ENCODE data around the gene FOXJ3.

DNA sequence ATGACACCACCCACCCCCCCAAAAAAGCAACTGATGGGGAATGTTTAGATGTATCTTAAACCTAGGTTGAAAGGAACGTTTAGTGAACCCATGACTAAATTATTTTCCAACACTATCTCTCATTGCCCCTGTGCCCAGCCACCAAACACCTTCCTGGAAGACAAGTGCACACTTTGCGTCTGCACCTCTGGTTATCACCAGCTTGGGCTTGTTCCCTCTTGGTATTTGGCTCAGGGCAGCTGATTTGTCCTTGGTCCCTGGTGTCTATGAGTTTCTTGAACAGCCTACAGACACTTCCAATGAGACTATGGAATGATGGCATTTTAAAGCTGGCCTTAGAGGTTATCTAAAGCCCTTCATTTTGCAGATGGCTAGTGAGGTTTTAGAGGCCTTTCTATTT lies 30.1 kb upstream of the FOXJ3 start:
- TF ChIP-seq, protein P1, sequence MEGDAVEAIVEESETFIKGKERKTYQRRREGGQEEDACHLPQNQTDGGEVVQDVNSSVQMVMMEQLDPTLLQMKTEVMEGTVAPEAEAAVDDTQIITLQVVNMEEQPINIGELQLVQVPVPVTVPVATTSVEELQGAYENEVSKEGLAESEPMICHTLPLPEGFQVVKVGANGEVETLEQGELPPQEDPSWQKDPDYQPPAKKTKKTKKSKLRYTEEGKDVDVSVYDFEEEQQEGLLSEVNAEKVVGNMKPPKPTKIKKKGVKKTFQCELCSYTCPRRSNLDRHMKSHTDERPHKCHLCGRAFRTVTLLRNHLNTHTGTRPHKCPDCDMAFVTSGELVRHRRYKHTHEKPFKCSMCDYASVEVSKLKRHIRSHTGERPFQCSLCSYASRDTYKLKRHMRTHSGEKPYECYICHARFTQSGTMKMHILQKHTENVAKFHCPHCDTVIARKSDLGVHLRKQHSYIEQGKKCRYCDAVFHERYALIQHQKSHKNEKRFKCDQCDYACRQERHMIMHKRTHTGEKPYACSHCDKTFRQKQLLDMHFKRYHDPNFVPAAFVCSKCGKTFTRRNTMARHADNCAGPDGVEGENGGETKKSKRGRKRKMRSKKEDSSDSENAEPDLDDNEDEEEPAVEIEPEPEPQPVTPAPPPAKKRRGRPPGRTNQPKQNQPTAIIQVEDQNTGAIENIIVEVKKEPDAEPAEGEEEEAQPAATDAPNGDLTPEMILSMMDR (conservative IDR thresholded peaks at IDR 0.05 in 1 of 2, IDR thresholded peaks at IDR 0.05 in 1 of 2; ENCODE audit: low read depth in 1 of 2, low read length in 2 of 2): no peak
- TF ChIP-seq EZH2 (IDR thresholded peaks at IDR 0.05; ENCODE audit: low read length, missing control alignments): no peak
